Peyer's patch (tissue), 4 donors: Measurements from ENCODE around the gene ZNF70. TPM values are rescaled to one million over a fixed set of nuclear protein-coding genes. Genes with fewer than 3 reads are reported as not detected.
"Not testable (repeated sequence)": the region's sequence is repeated elsewhere in the genome, so short reads cannot be mapped to it uniquely, and the experiment has no call there.

Experiments
- DNase-seq, 3 donors: peaks; one replicate each; pipeline ENCODE4 v3.0.0-alpha.2; 2017 to 2019
- H3K27ac ChIP-seq, 4 donors: fragments of 200-600 bp; sonication (generic); one replicate each; pipeline ENCODE4 v1.5.1; 2016 to 2019
- H3K27me3 ChIP-seq, 2 donors: fragments of 200-600 bp; sonication (generic); one replicate each; pipeline ENCODE4 v1.5.1; 2019
- H3K36me3 ChIP-seq, 3 donors: fragments of 200-600 bp; sonication (generic); one replicate each; pipeline ENCODE4 v1.5.1; 2016 to 2019
- H3K4me1 ChIP-seq, 4 donors: fragments of 200-600 bp; sonication (generic); one replicate each; pipeline ENCODE4 v1.5.1; 2016 to 2019
- H3K4me3 ChIP-seq, 4 donors: fragments of 200-600 bp; sonication (generic); 1 replicate in 3 of 4; 2 replicates in 1 of 4; pipeline ENCODE4 v1.5.1; 2016 to 2019; ENCODE audit warnings: mild to moderate bottlenecking in 1 of 4
- H3K9me3 ChIP-seq, 4 donors: fragments of 200-600 bp; sonication (generic); one replicate each; pipeline ENCODE4 v1.5.1; 2016 to 2019; ENCODE audit warnings: mild to moderate bottlenecking in 1 of 4
- POLR2A ChIP-seq, 2 donors: fragments of 450-650 bp; IDR thresholded peaks; one replicate each; pipeline ENCODE4 v1.5.1; 2017; ENCODE audit warnings: antibody characterized with exemption in 2 of 2, mild to moderate bottlenecking in 2 of 2, moderate library complexity in 2 of 2
- total RNA-seq, 4 donors: library from RNA; depleted of rRNA; stranded (reverse); fragments of >200 nt; gene quantifications; one replicate each; pipeline ENCODE4 v1.1.0, GENCODE V29; 2016
- TF ChIP-seq, protein P1 (sequence below), 6 experiments: fragments of 450-650 bp in 4 of 6; fragments of 200-600 bp in 2 of 6; sonication (generic) in 1 of 6; IDR thresholded peaks; one replicate each; pipeline ENCODE4 v1.5.1; 2017 to 2019; ENCODE audit warnings: antibody characterized with exemption in 6 of 6, mild to moderate bottlenecking in 3 of 6, moderate library complexity in 1 of 6

Gene ZNF70
- total RNA-seq, 4 donors from 2014 or later: 2.5 to 25.6 (median 6.2) TPM

DNA sequence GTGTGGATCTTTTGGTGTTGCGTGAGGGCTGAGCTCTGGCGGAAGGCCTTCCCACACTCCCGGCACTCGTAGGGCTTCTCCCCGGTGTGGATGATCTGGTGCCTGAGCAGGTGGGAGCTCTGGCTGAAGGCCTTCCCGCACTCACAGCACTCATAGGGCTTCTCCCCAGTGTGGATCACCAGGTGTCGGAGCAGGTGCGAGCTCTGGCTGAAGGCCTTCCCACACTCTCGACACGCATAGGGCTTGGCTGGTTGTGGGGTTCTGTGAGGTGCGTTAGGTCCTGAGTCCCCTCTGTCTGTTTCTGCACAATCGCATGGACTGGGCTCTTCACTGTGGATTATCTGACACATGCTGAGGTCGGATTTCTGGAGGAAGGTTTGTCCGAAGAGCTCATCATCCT, 6.4 kb downstream of the ZNF70 start:
- no peak overlapping the region for H3K27ac ChIP-seq
- no peak overlapping the region for H3K4me3 ChIP-seq
- no peaks in the 10 kb centered on the region for H3K27me3 ChIP-seq
- peaks cover 0 to 33% (median 0%) of the 10 kb centered on the region in 3 donors for H3K36me3 ChIP-seq
- TF ChIP-seq, protein P1, sequence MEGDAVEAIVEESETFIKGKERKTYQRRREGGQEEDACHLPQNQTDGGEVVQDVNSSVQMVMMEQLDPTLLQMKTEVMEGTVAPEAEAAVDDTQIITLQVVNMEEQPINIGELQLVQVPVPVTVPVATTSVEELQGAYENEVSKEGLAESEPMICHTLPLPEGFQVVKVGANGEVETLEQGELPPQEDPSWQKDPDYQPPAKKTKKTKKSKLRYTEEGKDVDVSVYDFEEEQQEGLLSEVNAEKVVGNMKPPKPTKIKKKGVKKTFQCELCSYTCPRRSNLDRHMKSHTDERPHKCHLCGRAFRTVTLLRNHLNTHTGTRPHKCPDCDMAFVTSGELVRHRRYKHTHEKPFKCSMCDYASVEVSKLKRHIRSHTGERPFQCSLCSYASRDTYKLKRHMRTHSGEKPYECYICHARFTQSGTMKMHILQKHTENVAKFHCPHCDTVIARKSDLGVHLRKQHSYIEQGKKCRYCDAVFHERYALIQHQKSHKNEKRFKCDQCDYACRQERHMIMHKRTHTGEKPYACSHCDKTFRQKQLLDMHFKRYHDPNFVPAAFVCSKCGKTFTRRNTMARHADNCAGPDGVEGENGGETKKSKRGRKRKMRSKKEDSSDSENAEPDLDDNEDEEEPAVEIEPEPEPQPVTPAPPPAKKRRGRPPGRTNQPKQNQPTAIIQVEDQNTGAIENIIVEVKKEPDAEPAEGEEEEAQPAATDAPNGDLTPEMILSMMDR (IDR thresholded peaks at IDR 0.05): no peak
- no peak for TF ChIP-seq POLR2A (IDR thresholded peaks at IDR 0.05)
- no peak for DNase-seq
- H3K4me1 ChIP-seq: no peaks in the 10 kb centered on the region
- no peaks in the 10 kb centered on the region for H3K9me3 ChIP-seq

DNA sequence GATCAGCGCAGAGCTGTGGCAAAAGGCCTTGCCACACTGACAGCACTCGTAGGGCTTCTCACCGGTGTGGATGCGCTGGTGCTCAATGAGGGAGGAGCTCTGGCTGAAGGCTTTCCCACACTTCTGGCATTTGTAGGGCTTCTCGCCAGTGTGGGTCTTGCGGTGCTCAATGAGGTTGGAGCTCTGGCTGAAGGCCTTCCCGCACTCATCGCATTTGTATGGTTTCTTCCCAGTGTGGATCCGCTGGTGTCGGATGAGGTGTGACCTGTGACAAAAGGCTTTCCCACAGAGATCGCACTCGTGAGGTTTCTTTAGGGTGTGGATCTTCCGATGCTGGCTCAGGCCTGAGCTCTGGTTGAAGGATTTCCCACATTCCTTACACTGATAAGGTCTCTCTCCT, 6.9 kb downstream of the ZNF70 start:
- Histone ChIP-seq H3K4me1 (no peaks in the 10 kb centered on the region), H3K4me3 (no peak overlapping the region), H3K27ac (no peak overlapping the region), H3K27me3 (no peaks in the 10 kb centered on the region), H3K36me3 (peaks cover 0 to 33% (median 0%) of the 10 kb centered on the region in 3 donors), H3K9me3 (no peaks in the 10 kb centered on the region)
- no peak for DNase-seq
- TF ChIP-seq, protein P1 (IDR thresholded peaks at IDR 0.05): no peak
- TF ChIP-seq POLR2A (IDR thresholded peaks at IDR 0.05): no peak

DNA sequence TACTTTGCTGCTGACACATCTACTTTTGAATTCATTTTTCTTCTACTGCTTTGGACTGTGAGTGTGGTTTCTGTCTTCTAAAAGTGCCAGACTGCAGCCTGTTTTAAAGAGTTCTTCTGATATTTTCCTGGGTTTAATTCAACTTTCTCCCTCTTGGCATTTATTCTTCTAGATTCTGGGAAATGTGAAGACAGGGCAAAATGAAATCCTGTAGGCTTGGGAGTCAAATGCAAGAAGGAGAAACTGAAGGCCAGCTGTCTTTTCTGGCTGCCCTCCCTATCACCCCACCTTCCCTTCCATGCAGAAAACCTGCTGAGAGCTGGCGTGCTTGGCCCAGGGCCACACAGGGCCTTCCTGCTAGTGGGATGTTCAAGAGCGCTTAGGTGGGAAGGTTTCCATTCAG, 7.6 kb downstream of the ZNF70 start:
- Histone ChIP-seq H3K36me3 (peaks cover 0 to 33% (median 0%) of the 10 kb centered on the region in 3 donors), H3K9me3 (no peaks in the 10 kb centered on the region), H3K4me1 (no peaks in the 10 kb centered on the region), H3K4me3 (no peak overlapping the region), H3K27me3 (no peaks in the 10 kb centered on the region), H3K27ac (no peak overlapping the region)
- DNase-seq: no peak
- TF ChIP-seq, protein P1 (IDR thresholded peaks at IDR 0.05): no peak
- no peak for TF ChIP-seq POLR2A (IDR thresholded peaks at IDR 0.05)

DNA sequence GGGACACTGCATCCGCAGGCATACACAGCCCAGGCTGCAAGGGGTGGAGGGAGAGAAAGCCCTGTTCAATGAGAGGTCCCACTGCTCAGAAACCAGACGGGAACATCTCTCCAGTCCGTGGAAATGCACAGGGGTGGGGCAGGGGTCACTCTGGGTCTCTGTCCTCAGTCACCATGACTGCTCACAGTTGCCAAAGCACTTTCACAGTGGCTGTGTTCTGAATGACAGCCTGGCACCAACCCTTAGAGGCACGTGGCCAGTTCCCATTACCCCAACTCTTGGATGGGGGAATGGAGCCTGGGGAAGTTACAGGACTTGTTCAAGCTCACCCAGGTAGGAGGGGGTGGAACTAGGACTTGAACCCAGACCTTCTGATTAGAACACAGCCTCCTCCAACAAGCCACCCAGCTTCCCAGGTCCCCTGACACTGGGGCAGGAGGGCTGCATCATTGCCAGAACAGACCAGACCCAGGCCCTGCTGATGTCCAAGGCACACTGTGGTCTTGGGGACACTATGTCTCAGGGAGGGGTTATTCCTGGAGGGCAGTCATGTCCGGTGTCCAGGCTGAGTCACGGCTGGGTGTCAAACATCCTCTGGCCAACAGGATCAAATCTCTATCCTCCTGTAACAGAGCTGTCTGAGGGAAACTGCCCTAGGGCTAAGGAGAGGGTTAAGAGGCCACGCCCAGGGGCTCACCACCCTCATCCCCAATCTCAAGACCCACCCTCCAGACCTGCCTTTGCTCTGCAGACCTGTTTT, 8.2 kb downstream of the ZNF70 start:
- H3K4me1 ChIP-seq: no peaks in the 10 kb centered on the region
- peaks cover 0 to 33% (median 0%) of the 10 kb centered on the region in 3 donors for H3K36me3 ChIP-seq
- H3K27ac ChIP-seq: no peak overlapping the region
- no peak overlapping the region for H3K4me3 ChIP-seq
- TF ChIP-seq POLR2A (IDR thresholded peaks at IDR 0.05): no peak
- TF ChIP-seq, protein P1 (IDR thresholded peaks at IDR 0.05): no peak
- no peaks in the 10 kb centered on the region for H3K9me3 ChIP-seq
- H3K27me3 ChIP-seq: no peaks in the 10 kb centered on the region
- DNase-seq: no peak

DNA sequence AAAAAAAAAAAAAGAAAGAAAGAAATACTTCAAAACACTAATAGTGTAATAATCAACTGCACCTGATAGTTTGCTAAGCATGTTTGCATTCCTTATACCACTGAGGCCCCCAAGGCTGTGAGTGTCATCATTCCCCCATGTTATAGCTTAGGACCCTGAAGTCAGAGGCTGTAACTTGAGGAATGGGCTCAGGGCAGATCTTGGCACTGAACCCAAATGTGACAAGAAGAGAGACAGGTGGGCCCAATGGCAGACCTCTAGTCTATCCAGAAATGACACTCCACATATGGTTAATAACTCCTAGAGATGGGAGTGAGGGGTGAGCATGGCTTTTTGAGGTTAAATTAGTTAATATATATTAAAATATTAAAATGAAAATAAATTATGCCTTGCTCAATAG, 13.2 kb downstream of the ZNF70 start:
- H3K4me3 ChIP-seq: no peak overlapping the region
- H3K36me3 ChIP-seq: peaks cover 0 to 8% (median 0%) of the 10 kb centered on the region in 3 donors
- no peaks in the 10 kb centered on the region for H3K9me3 ChIP-seq
- no peaks in the 10 kb centered on the region for H3K27me3 ChIP-seq
- no peaks in the 10 kb centered on the region for H3K4me1 ChIP-seq
- H3K27ac ChIP-seq: no peak overlapping the region
- no peak for DNase-seq
- no peak for TF ChIP-seq POLR2A (IDR thresholded peaks at IDR 0.05)
- TF ChIP-seq, protein P1 (IDR thresholded peaks at IDR 0.05): no peak

DNA sequence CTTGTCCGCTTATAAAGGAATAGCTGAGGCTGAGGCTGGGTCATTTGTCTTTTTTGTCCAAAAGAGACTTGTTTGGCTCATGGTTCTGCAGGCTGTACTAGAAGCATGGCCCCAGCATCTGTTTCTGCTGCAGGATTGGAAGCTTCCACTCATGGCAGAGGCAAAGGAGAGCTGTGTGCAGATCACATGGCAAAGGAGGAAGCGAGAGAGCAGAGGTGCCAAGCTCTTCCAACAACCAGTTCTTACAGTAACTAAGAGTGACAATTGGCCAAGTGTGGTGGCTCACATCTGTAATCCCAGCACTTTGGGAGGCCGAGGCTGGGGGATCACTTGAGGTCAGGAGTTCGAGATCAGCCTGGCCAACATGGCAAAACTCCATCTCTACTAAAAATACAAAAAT, 22.8 kb downstream of the ZNF70 start:
- H3K4me1 ChIP-seq: not testable (repeated sequence)

More for the DNA sequence above, 22.8 kb downstream of the ZNF70 start:
- not testable (repeated sequence) for H3K36me3 ChIP-seq, DNase-seq, H3K27me3 ChIP-seq, H3K4me3 ChIP-seq, H3K9me3 ChIP-seq, H3K27ac ChIP-seq
